SKM-1 (cell line): ENCODE measurements around the gene WDR26.

Experiments used
- DNase-seq: peaks from one replicate; lab custom pipeline; 2025; ENCODE audit not compliant: unreplicated experiment; lab: John Stamatoyannopoulos, UW

Gene WDR26

DNA sequence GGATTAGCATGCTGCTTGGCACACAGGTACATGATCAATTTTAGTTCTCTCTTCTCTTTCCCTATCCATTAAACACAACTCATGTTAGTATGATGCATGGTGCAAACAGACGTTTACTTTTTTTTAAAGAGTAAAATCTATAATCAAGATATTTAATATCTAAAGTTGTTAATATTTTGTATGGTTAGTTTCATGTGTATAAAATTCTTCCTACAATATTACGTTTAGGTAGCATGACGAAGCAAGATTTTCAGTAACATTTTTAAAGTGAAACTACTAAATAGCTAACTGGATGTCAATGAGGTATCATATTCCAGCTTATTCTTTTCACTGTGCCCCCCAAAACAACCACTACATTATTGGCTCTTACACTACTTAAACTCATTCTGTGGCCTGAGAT lies 41.3 kb downstream of the WDR26 start:
- no peak for DNase-seq

DNA sequence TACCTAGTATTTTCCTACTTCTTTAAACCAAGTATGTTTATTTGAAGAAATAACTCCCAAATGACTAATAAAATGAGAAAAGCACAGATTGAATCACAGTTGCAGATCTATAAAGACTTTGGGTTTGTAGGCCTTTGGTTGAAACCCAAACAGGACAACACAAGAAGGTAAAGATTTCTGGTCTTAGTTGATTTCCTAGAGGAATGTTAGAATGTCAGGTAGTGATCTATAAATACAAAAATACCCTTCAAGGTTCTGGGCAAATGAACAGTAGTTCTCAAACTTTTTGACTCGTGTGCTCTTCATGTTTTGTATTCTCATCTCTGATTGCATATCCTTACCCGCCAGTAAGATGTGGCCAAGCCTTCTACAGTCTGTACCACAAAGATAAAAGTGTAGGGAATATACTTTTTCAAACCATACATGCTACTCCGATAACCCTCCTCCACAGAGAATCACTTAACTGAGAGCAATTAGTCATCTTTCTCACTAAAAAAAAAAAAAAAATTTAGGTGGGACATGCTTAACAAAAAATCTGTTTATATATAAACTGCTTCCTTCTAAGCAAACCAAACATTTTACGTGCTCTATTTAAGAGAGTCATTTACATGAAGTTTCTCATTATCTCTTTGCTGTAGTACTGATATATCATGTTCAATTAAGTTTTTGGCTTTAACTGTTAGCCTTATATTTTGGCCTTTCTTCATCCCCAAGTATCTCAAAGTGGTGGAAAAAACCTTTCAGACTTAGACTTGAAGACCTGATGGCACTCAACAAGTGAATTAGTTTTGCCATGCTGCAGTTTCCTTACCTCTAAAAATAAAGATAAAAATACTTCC lies 42.0 kb downstream of the WDR26 start:
- no peak for DNase-seq

DNA sequence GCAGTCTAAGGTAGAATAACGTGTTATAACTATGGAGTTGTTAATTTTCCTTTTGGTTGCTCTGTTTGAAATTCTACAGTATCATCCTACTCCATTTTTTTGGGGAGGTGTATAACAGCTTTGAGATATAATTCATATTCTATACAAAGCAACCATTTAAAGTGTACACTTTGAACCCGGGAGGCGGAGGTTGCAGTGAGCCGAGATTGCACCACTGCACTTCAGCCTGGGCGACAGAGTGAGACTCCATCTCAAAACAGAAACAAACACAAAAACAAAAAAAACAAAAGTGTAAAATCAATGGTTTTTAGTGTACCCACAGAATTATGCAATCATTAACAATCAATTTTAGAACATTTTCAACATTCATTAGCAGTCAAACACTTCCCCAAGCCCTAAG lies 44.1 kb downstream of the WDR26 start:
- no peak for DNase-seq

DNA sequence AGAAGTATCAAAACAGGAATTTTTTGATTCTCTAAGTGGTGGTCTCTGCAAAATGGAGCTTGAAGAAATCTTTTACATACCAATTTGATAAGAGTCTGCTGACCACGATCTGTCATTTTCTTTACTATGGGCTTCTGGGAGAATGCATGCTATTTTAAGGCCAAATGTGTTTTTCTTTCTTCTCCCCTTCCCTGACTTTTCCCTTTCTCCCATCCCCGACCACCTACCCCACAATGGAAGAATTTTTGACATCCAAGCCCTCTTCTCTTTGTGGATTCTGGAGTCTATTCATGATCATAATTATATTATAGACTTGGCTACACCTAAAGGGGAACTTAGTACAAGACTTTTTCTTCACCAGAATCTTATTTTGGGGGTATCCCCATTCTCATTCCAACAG lies 46.7 kb downstream of the WDR26 start:
- no peak for DNase-seq

DNA sequence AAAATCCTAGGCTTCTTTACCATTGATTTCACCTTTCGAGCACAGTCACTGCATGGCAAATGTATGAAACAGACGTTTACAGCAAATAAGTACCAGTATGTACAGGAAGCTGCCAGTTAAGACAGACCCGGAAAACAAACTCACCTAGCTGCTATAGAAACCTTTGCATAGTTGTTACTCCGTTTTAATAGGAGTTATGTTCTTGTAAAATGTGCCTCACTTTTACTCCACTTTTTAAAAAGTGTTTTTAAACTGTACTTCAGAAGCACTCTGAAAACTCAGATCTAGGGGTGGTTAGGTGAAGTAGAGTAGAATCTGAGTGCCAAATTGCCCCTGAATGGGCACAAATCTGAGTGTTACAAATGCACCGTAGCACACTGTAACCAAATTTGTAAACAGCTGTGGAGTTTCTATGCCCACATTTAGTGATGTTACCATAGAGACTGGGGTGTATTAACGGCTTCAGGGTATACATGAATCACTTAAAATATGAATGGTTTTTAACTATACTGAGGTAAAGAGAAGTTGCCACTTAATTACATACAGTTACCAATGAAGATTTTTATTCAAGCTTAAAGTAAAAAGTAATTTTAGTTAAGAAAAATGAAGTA lies 47.2 kb downstream of the WDR26 start:
- no peak for DNase-seq

DNA sequence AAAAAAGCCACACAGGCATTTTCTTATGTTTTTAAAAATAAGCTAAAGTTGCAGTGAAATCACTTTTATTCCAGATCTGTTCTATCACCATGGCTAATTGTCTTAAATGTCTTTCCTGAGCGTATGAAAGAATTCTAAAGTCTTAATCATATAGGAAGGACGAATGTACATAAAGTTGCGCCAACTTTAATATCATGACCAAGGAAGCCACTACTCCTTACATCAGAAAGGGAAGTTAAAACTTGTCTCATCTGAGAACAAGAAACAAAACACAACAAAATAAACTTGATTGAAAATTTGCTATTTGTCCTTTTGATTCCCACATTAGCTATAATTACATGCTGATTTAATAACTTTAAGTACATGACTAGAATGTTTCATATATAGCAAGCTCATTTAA lies 51.4 kb downstream of the WDR26 start:
- DNase-seq: no peak

DNA sequence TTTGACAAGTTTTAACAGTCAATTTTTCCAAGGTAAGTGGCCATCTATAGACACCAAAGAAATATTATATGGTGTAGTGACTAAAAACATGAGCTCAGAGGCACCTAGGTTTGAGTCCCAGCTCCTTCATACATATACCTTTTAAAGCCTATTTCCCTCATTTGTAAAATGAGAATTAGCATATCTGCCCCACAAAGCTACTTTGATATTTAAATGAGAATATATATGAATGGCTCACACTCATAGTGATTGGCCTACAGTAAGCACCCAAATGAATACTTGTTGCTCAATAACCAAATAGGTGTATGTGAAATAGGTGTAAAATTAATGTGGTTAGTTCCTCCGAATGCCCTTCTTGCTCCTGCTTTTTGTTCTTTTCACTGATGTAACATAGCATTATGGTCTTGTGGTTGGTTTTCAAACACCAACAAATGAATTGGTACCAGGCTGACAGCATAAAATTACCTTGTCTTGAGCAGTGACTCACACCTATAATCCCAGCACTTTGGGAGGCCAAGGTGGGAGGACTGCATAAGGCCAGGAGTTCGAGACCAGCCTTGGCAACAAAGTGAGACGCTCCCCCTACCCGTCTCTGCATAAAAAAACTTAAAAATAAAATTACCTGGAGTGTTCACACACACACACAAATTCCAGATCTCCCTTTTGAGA lies 52.6 kb downstream of the WDR26 start:
- no peak for DNase-seq

DNA sequence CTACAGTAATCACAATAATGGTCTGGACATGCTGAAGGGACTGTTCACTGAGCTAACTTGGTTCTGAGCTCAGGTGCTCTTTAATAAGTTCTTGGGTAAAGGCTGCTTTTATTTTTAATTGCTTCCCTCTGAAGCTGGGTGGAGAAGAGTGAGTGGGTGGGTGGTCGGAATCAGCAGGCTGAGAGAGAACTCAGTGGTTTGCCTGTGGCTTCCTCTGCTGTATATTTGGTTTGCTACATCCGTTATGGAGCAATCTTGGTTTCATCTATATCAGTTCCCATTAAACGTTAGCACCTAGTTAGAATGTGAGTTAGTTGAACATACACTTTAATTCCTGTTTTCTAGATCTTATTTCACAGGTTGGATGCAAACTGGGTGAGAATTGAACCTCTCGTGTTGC lies 54.6 kb downstream of the WDR26 start:
- DNase-seq: peak; percentile 92

DNA sequence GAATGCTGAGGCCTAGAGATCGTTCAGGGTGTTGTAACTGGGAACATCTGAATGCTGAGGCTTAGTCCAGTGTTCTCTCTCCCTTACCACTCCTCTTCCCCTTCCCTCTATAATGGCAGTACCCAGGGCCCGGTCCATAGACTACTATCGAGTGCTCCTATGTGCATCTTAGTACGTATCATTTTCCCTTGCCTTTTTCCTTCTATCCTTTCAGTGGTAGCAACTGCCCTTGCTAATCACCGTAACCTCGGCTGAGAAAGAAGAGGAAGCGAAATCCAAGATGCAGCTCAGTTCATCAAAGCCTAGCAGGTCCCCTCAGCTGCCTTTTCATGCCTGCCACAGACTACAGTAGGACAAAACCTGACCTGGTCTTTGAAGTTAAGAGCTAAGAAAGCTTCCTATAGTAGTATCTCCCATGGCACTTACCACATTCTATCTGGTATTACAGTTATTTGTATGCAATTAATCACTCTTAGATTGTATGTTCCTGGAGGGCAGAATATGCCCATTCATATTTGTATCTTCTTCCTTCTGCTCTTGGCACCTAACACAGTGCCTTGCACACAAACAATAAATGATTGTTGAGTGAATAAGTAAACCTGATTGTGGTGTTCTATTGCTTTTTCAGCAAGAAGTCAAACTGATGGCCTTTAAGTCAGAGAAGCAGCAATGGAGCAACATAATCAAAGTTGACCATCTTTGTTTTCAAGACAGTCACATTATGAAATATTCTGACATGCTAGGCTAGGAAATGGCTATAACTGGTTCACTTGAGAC lies 55.6 kb downstream of the WDR26 start:
- peak; percentile 33 for DNase-seq

DNA sequence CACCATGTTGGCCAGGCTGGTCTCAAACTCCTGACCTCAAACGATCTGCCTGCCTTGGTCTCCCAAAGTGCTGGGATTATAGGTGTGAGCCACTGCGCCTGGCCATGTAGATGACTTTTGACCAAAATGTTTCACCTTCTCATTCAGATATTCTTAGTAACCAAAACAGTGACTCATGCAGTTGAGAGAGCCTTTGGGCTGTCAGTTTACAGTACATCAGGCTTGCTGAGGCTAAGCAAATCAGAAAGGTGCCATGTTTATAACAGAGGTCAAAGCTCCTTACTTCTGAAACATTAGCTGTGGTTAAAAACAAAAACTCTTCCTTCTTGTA lies 57.0 kb downstream of the WDR26 start:
- no peak for DNase-seq

DNA sequence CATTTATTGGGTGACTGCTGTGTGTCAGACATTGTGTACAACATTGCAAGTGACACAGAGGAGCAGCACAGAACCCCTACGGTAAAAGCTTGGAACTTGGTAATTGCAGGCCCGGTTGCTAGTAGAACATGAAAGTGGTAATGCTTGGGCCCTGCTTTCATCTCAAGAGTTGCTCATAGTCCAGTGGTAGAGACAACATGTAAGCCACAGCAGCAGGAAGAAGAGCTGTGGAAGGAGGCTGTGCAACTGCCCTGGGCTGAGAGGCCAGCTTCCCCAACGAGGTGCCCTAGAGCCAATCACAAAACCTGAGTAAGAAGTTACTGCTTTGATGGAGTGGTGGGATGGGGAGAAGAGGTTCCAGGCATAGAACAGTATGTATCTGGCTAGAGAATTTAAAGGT lies 59.5 kb downstream of the WDR26 start:
- DNase-seq: no peak

DNA sequence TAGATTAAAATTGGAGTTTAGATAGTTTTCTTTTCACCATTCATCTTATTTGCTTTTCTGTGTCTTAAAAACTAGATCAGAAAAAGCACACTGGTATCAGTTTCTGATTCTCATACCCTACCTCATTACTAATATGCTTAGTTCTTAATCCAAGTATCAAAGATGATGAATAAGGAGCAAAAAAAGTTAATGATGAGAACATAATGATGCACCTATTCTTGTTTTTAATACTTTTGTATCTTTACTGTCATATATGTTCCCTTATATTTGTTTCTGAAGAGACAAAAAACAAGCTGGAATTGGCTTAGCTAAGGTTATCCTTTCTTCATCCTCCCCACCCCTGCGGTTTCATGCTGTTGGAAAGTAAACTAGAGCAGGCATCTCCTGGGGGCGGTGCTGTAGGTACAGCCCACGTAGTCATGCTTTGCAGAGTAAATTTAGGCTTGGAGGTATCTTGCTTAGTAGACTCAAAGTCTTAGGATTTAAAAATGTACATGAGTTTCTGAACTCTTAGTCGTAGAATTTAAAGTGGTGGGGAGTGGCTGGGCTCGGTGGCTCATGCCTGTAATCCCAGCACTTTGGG lies 61.5 kb downstream of the WDR26 start:
- no peak for DNase-seq

DNA sequence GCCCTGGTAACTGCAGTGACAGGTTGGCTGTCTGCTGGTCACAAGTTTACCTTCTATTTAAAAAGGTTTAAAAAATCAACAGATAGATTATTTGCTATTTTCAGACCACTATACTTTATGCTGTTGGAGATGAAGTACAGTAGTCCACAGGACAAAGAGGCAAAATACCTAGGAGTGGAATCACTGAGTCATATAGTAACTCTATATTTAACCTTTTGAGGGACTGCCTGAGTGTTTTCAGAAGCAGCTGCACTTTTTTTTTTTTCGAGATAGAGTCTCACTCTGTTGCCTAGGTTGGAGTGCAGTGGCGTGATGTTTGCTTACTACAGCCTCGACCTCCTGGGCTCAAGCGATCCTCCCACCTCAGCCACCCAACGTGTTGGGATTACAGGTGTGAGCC lies 66.2 kb downstream of the WDR26 start:
- DNase-seq: no peak

DNA sequence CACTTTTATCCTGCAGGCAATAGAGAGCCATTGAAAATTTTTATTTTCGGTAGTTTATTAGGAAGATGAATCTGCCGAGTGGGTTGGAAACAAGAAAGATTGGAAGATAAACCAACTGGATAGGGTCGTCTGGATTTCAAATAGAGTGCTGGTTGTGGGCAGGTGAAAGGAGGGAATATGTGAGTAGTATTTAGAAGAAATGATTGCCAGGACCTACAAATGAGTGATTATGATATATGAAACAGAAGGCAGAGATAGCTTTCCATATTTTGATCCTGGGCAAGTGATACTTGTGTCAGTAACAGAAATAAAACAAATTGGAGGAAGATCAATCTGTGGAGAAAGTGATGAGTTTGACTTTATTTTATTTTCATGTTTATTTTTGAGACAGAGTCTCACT lies 75.4 kb downstream of the WDR26 start:
- no peak for DNase-seq

DNA sequence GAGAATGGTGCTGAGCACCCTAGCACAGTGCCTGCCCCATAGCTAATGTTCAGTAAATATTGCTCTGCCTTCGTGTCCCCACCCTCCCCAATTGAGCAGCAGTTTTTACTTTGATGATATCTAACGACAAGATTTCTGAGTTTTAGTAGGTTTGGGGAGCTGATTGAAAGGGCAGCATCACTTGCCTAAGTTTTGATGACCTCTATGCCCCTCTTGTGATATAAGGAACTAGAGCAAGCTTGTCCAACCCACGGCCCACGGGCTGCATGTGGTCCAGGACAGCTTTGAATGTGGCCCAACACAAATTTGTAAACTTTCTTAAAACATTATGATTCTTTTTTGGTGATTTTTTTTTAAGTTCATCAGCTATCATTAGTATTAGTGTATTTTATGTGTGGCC lies 76.4 kb downstream of the WDR26 start:
- DNase-seq: no peak

DNA sequence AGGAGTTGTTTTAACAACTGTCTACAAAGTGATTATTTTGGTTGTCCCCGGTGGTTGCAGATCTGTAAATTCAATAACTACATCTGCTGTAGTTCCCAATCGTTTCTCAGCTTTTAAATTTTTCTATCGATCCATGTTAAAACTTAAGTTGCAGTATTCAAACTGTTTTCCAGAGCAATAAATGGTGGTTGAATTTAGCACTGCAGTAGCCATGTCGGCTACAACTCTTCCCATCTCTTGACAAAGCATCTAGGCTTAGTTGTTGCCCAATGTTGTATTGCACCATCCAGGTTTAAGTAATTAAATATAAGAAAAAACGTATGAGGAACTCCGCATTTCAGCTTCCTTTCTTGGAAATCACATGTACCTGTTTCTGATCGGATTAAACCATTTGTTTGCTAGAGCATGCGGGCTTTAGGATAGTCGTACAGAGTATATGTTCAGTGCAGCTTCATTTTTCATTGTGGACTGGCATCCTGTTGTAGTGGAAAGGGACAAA lies 76.9 kb downstream of the WDR26 start:
- DNase-seq: peak; percentile 89

DNA sequence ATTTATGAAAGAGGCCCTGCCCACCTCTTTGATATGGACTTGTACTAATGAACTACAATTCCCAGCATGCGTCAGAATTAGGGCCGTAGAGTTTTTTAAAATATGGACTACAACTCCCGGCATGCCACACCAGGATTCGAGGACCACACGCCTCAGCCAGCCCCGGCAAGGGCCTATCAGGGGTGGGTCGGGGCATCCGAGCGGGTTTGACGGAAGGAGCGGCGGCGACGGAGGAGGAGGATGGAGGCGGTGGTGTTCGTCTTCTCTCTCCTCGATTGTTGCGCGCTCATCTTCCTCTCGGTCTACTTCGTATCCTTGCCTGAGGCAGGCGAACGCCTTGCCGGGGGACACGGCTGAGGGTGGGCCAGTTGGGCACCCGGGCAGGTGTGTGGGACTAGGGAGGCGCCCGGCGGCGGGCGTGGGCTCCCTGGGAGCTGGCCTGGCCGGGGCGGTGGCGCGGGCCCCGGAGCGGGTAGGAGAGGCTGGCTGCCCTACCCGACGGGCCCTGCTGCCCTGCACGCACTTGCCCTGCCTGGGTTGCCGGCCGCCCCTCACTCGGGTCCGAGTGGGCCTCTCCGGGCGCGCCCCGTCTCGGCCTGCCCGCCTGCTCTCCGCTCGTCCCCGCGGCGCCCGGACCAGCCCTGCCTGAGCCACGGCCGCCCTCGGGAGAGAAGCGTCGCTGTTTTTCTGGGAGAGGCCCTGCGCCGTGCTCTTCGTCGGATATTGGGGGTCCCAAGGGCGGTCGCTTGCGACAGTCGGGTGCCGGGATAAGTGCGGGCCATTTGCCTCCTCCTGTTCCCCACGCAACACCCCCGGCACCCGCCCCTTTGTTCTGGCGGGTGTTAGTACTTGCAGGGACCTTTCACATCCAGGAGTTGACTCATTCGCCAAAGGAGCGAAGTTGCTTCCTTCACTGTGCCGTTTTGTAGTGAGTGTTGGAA lies 77.6 kb downstream of the WDR26 start, which contains the start of gene CNIH4:
CNIH4 (plus strand) TSS at position 195 of the 941 bp plus-strand sequence; CDS start at position 241, 46 bp downstream.
- peak; percentile 98 for DNase-seq

DNA sequence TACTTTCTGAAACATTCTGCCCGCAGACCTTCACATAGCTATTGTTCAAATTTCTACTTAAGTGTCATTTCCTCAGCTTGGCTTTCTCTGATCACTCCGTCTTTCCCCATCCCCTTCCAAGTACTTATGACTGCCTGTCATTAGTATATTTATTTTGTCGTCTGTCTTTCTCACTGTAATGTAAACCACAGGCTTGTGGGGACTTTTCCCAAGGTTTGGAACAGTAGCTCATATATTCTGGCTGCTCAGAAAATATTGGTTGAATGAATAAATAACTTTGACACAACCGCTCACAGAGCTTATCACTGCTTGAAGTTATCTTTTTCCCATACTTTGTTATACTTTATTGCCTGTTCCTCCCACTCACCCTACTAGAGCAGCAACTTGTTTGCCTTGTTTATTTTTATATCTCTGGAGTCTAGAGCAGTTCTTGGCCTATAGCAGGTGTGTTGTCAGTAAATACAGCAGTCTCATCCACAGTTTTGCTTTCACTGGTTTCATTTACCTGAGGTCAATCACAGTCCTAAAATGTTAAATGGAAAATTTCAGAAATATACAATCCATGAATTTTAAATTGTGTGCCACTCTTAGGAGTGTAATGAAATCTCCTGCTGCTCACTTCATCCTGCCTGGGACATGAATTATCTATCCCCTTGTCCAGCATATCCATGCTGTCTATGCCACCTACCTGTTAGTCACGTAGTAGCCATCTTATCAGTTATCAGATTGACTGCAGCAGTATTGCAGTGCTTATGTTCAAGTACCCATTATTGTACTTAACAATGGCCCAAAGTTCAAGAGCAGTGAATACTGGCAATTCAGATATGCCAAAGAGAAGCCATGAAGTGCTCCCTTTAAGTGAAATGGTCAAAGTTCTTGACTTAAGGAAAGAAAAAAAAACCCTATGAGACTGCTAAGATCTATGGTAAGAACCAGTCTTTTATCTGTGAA lies 80.3 kb downstream of the WDR26 start:
- DNase-seq: no peak
